ENCODE data around the gene TTC7B.

DNA sequence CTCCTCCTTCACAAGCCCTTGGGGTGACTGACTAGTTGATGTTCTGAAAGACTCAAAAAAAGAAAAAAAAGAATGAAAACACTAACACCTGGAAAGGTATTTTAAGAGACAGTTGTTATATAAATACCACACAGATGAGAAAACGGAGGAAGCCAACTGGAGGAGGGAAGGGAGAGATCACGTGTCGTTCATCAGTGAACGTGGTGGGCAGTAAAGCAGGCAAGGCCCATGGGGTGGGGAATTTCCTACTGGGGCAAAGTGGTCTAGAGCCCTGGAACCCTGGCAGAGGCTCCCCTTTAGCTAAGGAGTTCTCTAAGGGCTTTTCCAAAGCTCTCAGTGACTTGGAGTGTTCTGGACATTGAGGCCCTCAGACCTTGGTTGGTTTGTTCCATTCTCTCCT, 249.7 kb downstream of the TTC7B start:
- TF ChIP-seq, protein P1, sequence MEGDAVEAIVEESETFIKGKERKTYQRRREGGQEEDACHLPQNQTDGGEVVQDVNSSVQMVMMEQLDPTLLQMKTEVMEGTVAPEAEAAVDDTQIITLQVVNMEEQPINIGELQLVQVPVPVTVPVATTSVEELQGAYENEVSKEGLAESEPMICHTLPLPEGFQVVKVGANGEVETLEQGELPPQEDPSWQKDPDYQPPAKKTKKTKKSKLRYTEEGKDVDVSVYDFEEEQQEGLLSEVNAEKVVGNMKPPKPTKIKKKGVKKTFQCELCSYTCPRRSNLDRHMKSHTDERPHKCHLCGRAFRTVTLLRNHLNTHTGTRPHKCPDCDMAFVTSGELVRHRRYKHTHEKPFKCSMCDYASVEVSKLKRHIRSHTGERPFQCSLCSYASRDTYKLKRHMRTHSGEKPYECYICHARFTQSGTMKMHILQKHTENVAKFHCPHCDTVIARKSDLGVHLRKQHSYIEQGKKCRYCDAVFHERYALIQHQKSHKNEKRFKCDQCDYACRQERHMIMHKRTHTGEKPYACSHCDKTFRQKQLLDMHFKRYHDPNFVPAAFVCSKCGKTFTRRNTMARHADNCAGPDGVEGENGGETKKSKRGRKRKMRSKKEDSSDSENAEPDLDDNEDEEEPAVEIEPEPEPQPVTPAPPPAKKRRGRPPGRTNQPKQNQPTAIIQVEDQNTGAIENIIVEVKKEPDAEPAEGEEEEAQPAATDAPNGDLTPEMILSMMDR (optimal IDR thresholded peaks at IDR 0.05 in 1 of 3, IDR thresholded peaks at IDR 0.05 in 1 of 3, conservative IDR thresholded peaks at IDR 0.05 in 1 of 3; ENCODE audit: extremely low read depth in 1 of 3, insufficient read depth in 2 of 3, low read length in 3 of 3), result no peak
- no peak for TF ChIP-seq EZH2 (IDR thresholded peaks at IDR 0.05; ENCODE audit: low read length)

Data from keratinocyte (primary cell).